LoVo (cell line): ENCODE measurements around the gene PRR22.
A peak's percentile ranks its signal among the peaks of the same experiment; 100 is the strongest.
"Not testable (repeated sequence)": the region's sequence is repeated elsewhere in the genome, so short reads cannot be mapped to it uniquely, and the experiment has no call there.

Experiments
- DNase-seq: peaks from one replicate; pipeline ENCODE4 v3.0.0-alpha.2; 2016; ENCODE audit warnings: low spot score

PRR22 gene

GRCh38 chr19:5790559-5791520 lies 6.3 kb upstream of the PRR22 start, which contains the start of gene DUS3L:
DUS3L (minus strand) TSS chr19:5791163; CDS start chr19:5791141, 22 bp downstream.
- DNase-seq: peak; percentile 98

GRCh38 chr19:5789886-5790558 lies 5.5 kb upstream of the PRR22 start:
- no peak for DNase-seq

- no peak for DNase-seq
Measured at GRCh38 chr19:5789351-5789761, 4.8 kb upstream of the PRR22 start.

- DNase-seq: no peak
Measured at GRCh38 chr19:5788422-5788821, 3.9 kb upstream of the PRR22 start.

GRCh38 chr19:5787409-5788182 lies 3.0 kb upstream of the PRR22 start:
- no peak for DNase-seq

GRCh38 chr19:5786593-5787408 lies 2.3 kb upstream of the PRR22 start:
- no peak for DNase-seq

- no peak for DNase-seq
Measured at GRCh38 chr19:5785423-5785822, 877 bp upstream of the PRR22 start.

GRCh38 chr19:5782945-5783919 lies 1.3 kb downstream of the PRR22 start:
- DNase-seq: no peak

- DNase-seq: no peak
Measured at GRCh38 chr19:5782322-5782721, 2.2 kb downstream of the PRR22 start.

GRCh38 chr19:5780916-5781315 lies 3.6 kb downstream of the PRR22 start:
- not testable (repeated sequence) for DNase-seq

GRCh38 chr19:5778402-5778801 lies 6.1 kb downstream of the PRR22 start:
- DNase-seq: no peak

GRCh38 chr19:5775668-5776309 lies 8.8 kb downstream of the PRR22 start:
- no peak for DNase-seq

GRCh38 chr19:5774921-5775320 lies 9.6 kb downstream of the PRR22 start:
- DNase-seq: no peak

GRCh38 chr19:5773276-5773675 lies 11.3 kb downstream of the PRR22 start:
- no peak for DNase-seq

- no peak for DNase-seq
Measured at GRCh38 chr19:5772416-5772815, 12.1 kb downstream of the PRR22 start.

- no peak for DNase-seq
Measured at GRCh38 chr19:5767949-5768348, 16.6 kb downstream of the PRR22 start.

GRCh38 chr19:5765220-5765619 lies 19.3 kb downstream of the PRR22 start:
- no peak for DNase-seq

- no peak for DNase-seq
Measured at GRCh38 chr19:5762608-5763217, 21.8 kb downstream of the PRR22 start.

- no peak for DNase-seq
Measured at GRCh38 chr19:5753743-5754142, 30.8 kb downstream of the PRR22 start.
